Hypothalamus (tissue), 51 donors: Measurements from ENCODE around the gene EMC10.

Experiments
- DNase-seq, 51 donors: peaks; one replicate each; lab custom pipeline; 2025; lab: John Stamatoyannopoulos, UW

The EMC10 gene

GRCh38 chr19:50477751-50478515 is 1.6 kb downstream of the EMC10 start:
- DNase-seq, result no peak

- peak in 11 of 51 donors; percentile 9 to 48 (median 17) for DNase-seq
Observed at GRCh38 chr19:50478901-50479715, 2.8 kb downstream of the EMC10 start.

GRCh38 chr19:50479761-50480251 is 3.5 kb downstream of the EMC10 start:
- no peak for DNase-seq

GRCh38 chr19:50480281-50481111 is 4.2 kb downstream of the EMC10 start:
- no peak for DNase-seq

- no peak for DNase-seq
Observed at GRCh38 chr19:50481351-50482149, 5.2 kb downstream of the EMC10 start.

GRCh38 chr19:50482271-50482855 is 6.1 kb downstream of the EMC10 start:
- no peak for DNase-seq

- no peak for DNase-seq
Observed at GRCh38 chr19:50482916-50483315, 6.6 kb downstream of the EMC10 start.

GRCh38 chr19:50485284-50485955 is 9.1 kb downstream of the EMC10 start:
- no peak for DNase-seq

GRCh38 chr19:50486823-50487515 is 10.7 kb downstream of the EMC10 start:
- peak in 9 of 51 donors; percentile 11 to 54 (median 21) for DNase-seq

GRCh38 chr19:50488389-50489194 is 12.3 kb downstream of the EMC10 start:
- peak in 1 of 51 donors; percentile 17 for DNase-seq

- DNase-seq, result peak in 2 of 51 donors; percentile 5 to 29
Observed at GRCh38 chr19:50489461-50490011, 13.2 kb downstream of the EMC10 start.

GRCh38 chr19:50490411-50490811 is 14.1 kb downstream of the EMC10 start:
- no peak for DNase-seq

- DNase-seq, result peak in 7 of 51 donors; percentile 14 to 47 (median 28)
Observed at GRCh38 chr19:50490991-50491472, 14.7 kb downstream of the EMC10 start.

- DNase-seq, result peak in 4 of 51 donors; percentile 16 to 50 (median 21)
Observed at GRCh38 chr19:50492303-50493052, 16.2 kb downstream of the EMC10 start.

GRCh38 chr19:50493171-50493570 is 16.9 kb downstream of the EMC10 start:
- no peak for DNase-seq
